Ureter (tissue), 1 donor: Measurements from ENCODE around the gene EIF3L. TPM values are rescaled to one million over a fixed set of nuclear protein-coding genes. Genes with fewer than 3 reads are reported as not detected.

Experiments
- DNase-seq: peaks from one replicate; pipeline ENCODE4 v3.0.0-alpha.2; 2020; ENCODE audit warnings: low spot score
- total RNA-seq: library from RNA; stranded (reverse); gene quantifications from one replicate; pipeline ENCODE4 v1.2.4, GENCODE V29; 2023
- donor health status: DM: yes; HTN: yes; CAD: no.

EIF3L gene
- total RNA-seq, 1 donor from 2014 or later, result 544 TPM

DNA sequence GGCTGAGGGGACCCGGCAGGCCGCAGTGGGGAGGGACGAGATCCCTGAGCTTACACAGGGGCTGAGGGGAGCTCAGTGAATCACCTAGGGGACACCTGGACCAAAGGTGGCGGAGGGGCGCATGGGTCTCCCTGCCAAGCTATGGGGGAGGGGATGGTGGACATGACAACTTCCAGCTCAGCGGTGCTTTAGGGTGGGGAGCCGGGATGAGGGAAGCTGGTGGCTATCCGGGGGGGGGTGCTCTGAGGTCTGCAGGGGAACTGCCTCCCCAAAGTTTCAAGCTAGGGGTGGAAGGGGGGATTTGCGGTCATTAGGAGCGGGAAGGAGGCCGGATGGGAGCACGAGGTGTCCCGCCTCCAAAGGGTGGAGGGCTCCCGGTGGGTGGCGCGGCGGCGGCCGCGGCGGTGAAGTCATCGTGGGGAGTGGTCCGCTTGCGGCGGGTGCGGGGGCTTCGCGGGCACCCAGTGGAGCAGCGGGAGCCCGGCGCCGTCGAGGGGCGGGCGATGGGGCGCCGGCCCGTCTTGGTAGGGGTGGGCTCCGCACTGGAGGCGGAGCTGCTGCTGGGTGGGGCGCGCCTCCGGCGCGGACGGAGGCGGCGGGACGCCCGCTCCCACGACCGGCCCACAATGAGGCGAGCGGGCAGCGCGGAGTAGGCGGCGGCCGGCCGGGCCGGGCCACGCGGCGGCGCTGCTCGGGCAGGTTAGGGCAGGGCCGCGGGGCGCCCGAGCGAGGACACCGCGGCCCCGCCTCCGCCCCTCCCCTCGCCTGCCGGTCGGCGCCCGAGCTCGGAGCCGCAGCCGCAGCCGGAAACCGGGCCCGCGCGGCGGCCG is 56.5 kb downstream of the EIF3L start, which contains the start of gene MICALL1:
Gene MICALL1, plus strand, starts transcription at position 764 of the 830 bp plus-strand sequence. CDS start 126 bp downstream, outside the sequence.
- DNase-seq, result peak; percentile 72

DNA sequence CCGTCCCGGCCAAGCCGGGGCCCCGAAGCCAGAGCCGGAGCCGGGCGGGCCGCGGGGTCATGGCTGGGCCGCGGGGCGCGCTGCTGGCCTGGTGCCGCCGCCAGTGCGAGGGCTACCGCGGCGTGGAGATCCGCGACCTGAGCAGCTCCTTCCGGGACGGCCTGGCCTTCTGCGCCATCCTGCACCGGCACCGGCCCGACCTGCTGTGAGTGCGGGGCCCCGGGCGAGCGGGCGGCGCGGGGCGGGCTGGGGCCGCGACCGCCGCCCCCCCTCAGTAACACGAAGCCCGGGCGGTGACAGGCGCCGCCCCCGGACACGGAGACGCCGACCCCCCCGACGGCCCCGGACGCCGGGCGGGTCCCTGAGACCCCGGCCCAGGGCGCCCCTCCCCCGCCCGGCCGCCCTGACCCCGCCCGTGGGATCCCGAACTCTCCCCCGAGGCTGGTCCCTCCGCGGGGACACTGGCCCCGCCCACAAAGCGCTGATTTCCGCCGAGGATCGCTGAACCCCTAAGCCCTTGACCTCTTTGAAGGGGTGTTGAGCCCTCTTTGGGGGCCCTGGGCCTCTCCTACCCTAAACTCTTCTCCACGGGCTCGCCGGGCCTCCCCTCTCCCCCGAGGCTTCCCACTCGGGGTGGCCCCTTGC is 57.3 kb downstream of the EIF3L start:
- DNase-seq, result no peak

DNA sequence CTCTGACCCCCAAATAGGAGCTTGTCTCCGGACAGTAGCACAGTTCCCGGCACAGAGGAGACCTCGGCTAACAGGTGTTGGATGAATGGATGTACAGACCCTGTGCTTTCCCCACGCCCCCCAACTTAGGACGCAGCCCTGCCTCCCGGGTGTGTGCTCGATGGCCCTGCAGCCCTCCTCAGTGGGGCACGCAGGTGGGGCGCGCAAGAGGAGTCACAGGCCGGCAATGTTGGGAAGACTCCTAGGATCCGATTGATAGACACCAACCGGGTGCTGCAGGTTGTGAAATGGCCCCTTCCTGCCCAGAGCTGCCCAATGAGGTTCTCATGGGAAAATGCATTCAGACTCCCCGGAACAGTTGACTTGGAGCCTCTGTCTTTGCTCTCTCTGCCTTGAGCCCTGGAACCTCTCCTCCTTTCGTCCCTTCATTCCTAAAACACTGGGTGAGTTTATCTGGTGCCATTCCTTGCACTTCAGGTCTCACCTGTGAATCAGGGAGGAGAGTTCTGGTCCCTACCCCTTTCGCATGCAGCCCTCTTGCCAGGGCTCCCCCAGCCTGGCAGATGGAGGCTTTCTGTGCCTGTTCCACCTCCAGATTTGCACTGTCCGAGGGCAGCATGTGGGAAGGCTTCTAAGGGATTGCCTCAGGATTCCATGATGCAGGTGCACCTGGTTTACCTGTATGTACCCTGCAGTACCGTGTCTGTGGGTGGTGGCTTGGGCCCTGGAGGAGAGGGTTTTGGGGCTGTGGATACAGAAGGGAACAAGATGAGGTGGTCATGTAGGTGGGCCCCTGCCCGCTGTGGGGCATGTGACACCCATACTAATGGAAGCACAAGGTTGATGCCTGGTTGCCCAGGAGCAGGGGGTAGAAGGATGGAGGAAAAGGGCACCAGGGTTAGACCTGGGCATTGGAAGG is 58.1 kb downstream of the EIF3L start:
- no peak for DNase-seq

DNA sequence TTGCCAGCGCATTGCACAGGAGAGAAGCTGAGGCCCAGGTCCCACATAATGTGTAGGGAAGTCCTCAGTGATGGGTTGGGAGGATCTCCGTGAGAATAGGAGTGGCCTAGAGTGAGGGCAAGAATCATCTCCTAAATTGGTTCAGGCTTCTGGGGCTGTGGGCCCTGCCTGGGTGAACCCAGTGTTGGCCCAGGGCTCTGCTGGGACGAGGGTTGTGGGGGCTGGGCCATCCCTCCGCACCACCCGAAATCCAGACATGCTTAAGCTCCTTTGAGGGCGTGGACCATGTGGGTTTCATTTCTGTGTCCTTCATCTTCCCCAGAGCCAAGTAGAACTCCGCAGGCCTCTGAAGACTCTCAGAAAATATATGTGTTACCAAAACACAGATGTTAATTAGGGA is 60.5 kb downstream of the EIF3L start:
- DNase-seq, result no peak

DNA sequence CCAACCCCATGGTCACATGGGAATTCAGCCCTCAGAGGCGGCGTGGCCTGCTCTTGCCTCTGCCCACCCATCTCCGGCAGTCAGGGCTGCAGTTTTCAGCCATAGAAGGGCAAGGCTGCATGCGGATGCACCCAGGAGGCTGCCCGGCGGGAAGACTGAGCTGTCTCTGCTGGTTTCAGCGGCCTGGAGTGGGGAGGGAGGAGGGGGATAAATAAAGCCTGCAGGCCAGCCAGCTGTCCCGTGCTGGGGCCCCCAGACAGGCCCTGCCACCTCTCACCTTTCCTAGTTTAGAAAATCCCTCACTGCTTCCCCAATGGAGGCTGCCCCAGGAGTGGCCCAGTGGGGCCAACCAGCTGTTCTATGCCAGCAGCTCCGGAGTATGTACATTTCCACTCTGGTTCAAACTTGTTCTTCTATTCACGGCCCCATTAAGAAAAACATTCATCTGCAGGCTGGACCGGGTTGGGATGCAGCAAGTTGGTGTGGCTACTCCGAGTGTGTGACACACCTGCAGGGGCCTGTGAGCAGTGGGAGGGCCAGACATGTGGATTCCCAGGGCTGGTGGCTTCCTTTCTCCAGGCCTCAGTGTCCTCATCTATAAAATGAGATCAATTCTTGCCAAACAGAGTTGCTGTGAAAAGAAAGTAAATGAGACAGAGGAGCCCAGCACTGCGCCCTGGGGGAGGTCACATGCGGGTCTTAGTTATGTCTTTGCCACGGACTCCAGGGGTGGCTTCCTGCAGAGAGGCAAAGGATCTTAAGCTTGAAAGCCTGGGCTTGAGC is 61.9 kb downstream of the EIF3L start:
- DNase-seq, result peak; percentile 65

DNA sequence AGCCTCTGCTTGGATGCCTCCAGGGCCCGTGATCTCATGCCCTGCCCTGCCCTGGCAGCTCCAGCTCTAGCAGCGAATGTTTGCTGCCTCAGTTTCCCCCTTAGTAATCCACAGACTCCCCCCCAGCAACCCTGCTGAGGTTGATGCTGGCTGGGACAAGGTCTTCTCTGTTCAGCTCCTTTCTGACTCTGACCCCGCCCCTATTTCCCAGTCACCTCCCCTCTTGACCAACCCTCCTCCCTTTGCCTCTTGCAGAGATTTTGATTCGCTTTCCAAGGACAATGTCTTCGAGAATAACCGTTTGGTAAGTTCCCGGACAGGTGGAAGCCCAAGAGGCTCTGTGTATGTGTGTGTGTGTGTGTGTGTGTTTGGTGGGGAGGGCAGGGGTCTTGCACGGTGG is 62.5 kb downstream of the EIF3L start:
- DNase-seq, result no peak

DNA sequence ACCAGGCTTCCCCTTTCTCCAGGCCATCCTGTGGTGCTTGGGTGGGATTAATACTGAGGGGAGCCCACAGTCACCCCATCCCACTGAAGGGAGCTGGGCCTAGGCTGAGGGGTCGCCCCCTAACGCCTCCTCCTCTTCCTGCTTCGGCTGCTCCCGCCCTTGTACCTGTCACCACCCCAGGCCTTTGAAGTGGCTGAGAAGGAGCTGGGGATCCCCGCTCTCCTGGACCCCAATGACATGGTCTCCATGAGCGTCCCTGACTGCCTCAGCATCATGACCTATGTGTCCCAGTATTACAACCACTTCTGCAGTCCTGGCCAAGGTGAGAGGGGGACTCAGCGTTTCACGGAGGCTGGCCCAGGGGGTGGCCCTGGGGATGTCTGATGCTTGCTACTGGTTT is 63.0 kb downstream of the EIF3L start:
- DNase-seq, result no peak

DNA sequence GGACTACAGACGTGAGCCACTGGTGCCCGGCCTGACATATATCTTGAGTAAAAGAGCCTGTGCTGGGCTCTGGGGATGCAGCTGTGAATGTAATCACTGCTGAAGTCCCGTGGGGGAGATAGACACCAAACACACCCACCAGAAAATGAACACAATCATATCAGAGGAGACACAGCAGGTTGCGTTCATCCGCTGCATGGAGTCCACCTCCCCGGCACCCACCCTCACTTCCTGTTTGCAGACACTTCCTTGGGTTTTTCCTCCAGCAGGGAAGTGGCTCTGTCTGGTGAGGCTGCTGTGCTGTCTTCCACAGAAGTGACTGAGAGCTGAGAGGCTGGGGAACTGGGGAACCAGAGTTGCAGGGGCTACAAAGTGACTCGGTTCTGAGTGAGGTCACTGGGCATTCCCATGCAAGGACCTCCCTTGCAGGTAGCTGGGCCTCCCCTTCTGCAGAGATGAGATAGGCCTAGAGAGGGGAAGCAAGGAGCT is 64.1 kb downstream of the EIF3L start:
- no peak for DNase-seq

DNA sequence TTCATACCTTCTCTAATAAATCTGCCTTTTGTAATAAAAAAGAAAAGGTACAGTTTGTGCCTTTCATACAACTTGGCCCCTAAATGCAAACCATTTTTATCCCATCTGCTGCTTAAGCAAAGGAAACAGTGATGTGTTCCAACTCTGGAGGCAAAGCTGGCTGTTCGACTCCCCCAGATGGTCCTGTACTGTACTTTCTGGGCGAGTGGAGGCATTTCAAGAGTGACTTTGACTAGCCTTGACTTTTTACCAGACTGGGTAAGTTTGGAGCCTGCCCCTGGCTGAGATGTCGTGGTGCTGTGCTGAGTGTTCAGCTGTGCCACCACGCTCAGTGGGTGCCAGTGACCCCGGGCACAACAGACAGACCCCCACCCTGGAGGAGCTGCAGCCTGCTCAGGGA is 67.1 kb downstream of the EIF3L start:
- DNase-seq, result no peak

DNA sequence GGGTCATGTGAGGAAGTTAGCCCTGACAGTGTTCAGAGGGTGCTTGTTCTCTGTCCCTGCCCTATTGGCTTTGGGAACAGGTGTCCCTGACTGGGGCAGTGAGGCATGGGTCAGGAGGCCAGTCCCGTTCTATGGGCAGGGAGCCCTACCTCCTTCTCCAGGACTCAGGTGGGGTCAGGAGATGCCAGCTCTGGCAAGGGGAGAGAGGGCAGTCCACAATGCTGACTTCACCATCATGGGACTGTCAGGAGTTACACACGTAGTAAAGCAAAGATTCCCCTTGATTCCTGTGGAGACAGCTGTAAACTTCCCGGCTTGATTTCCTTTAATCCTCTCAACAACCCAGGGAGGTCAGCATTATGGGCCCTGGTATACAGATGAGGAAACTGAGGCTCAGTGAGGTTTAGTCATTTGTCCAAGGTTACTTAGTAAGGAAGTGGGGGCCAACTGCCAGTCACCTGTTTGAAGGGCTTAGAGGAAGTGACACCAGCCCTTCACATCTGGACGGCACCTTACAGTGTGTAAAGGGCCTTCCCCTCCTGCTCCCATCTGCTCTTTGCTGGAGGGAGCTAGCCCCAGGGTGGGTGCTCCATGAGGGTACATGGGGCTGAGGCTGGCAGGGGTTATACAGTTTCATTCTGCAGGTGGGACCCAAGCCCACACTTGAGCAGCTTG is 68.8 kb downstream of the EIF3L start:
- DNase-seq, result no peak

DNA sequence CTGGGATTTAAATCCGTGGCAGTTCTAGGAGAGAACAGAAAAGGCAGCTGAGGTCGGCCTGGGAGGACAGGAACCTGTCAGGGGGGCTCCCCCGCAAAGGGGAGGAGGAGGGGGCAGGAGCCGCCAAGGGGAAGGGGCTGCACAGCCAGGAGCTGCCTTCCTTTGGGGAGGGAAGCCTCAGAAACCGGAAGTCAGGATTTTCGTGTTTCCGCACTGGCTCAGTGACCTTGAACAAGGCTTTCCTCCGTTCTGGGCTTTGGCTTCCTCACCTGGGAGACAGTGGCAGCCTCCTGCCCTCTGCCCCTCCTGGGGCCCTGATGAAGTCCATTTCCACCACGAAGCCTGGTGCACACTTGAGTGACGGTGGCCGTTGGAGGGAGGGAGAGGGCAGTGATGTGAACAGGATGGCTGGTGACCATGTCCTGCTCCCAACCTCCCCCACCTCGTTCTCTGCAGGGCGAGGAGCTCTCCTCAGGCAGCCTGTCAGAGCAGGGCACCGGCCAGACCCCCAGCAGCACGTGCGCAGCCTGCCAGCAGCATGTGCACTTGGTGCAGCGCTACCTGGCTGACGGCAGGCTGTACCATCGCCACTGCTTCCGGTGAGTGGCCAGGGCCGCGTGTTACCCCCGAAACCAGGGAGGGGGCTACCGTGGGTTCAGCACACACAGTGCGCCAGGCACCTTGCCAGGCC is 69.5 kb downstream of the EIF3L start:
- no peak for DNase-seq

DNA sequence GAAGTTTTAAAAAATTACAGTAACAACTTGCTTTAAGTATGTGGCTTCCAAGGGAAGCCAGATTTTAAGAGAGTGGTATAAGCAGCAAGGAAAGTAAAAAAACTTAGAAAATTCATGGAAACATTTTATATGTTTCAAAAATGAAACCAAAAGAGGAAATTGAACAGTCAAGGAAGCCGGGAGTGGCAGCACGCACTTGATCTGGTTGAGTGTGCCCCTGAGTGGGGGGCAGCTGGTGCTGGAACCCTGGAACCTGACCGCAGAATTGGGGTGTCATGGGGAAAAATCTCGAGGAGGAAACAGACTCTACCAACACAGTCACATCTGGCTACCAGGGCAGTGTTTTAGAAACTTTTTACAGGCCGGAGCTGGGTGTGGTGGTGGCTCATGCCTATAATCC is 70.9 kb downstream of the EIF3L start:
- no peak for DNase-seq

DNA sequence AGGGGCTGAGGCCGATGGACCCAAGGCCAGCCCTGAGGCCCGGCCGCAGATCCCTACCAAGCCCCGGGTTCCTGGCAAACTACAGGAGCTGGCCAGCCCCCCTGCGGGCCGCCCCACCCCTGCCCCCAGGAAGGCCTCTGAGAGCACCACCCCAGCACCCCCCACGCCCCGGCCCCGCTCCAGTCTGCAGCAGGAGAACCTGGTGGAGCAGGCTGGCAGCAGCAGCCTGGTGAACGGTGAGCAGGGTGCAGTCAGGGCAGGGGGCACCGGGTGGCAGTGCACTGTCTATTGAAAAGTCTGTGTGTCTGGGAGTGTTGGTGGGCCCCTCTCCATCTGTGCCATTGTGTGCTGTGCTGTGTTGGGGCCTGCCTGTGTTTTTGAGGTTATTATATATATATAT is 73.0 kb downstream of the EIF3L start:
- DNase-seq, result no peak

DNA sequence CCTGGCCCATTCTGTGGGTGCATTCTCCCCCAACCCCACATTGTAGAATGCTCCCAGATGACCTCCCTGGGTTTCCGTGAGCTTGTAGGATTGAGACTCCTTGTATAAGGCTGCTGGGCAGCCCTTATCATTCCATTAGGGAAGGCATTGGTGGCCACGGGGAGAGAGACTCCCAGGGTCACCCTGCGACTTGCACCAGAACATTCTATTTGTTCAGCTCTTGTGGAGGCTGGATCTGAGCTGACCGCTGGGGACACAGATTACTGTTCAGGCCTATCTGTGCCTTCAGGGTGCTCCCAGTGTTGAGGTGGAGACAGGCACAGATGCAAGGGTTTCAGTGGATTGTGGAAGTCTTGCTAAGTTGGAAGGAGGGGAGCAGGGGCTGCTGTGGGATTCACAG is 74.7 kb downstream of the EIF3L start:
- no peak for DNase-seq

DNA sequence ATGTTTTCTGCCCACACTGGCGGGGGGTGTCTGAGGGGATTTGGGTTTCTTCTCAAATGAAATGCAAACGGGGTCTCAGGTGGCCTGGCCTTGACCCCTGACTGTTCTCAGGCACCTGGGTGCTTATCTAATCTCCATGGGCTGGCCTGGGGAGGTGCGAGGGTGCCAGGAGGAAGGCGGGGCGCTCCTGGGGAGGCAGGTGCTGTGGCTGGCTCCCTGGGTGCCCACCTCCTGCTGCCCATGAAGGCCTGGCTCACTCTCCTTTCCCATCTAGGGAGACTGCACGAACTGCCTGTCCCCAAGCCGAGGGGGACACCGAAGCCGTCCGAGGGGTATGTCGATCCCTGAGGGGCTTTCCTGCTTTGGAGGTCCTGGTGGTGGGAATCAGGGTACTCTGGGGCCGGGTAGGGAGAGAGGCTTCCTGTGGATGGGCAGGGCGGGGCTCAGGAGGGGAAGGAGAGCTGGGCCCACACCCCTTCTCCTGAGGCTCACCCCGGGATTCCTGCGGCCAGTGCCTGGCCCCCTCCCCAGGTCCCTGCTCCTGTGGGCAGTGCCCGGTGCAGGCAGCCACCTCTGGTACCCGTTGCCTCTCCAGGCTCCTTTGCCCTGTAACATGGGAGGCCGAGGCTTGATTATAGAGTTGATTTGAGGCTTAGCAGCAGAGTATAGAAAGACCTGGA is 75.3 kb downstream of the EIF3L start:
- DNase-seq, result no peak

DNA sequence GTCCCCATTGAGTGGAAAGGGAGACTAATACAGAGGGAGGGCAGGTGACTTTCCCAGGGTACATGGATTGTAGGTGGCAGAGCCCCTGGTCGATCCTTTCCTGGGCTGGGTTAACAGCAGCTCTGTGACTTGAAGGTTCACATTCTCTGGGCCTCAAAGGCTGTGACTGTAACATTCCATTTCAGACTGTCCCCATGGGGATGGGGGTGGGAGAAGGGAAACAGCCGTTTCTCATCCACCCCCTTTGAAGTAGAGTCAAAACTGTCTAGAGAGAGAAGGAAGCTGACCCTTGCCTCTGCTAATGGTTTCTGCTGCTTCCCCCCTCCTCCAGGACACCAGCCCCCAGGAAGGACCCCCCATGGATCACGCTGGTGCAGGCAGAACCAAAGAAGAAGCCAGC is 76.1 kb downstream of the EIF3L start:
- DNase-seq, result no peak

DNA sequence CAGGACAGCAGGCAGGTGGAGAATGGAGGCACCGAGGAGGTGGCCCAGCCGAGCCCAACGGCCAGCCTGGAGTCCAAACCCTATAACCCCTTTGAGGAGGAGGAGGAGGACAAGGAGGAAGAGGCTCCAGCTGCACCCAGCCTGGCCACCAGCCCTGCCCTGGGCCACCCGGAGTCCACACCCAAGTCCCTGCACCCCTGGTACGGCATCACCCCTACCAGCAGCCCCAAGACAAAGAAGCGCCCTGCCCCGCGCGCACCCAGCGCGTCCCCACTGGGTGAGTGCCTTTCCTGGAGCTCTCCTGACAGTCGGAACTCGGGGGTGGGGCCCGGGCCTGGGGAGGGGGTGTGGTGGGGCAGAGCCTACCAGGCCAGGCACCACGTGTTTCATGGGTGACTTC is 76.5 kb downstream of the EIF3L start:
- DNase-seq, result no peak

DNA sequence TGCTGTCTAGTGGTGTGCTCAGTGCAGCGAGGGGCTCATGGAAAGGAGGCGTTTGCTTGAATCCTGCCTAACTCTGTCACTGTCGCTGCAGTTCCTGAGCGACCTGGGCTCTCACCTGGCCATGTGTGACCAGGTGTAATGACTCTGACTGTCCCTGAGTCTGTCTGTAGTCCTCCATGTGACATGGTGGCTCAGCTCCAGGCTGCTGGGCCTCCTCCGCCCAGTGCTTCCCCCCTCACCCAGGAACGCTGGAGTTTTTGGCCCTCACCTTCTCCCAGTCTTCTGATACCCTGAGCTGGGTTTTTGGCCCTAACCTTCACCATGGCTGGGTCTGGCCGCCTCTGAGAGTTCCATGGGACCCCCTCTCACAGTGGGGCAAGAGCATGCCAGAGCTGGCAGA is 77.1 kb downstream of the EIF3L start:
- DNase-seq, result no peak
